Ishikawa (cell line): ENCODE measurements around the gene AFAP1L1.

Experiments
- CEBPB ChIP-seq: IDR thresholded peaks from 2 replicates; pipeline ENCODE4 v1.6.1; 2012
- CREB1 ChIP-seq: IDR thresholded peaks from 2 replicates; pipeline ENCODE4 v1.6.1; 2012; ENCODE audit warnings: low read depth
- EGR1 ChIP-seq: IDR thresholded peaks from 2 replicates; pipeline ENCODE4 v1.6.1; 2012
- EP300 ChIP-seq: IDR thresholded peaks from 2 replicates; pipeline ENCODE4 v1.6.1; 2012; ENCODE audit warnings: borderline replicate concordance
- FOXM1 ChIP-seq: IDR thresholded peaks from 2 replicates; pipeline ENCODE4 v1.6.1; 2012; ENCODE audit warnings: low read depth, borderline replicate concordance
- MAX ChIP-seq: IDR thresholded peaks from 2 replicates; pipeline ENCODE4 v1.6.1; 2012
- NFIC ChIP-seq: IDR thresholded peaks from 2 replicates; pipeline ENCODE4 v1.6.1; 2012
- RAD21 ChIP-seq: IDR thresholded peaks from 2 replicates; pipeline ENCODE4 v1.6.1; 2012; ENCODE audit warnings: low read depth
- REST ChIP-seq: IDR thresholded peaks from 2 replicates; pipeline ENCODE4 v1.6.1; 2012; ENCODE audit warnings: low read depth, mild to moderate bottlenecking
- TAF1 ChIP-seq: IDR thresholded peaks from 2 replicates; pipeline ENCODE4 v1.6.1; 2012; ENCODE audit warnings: low read depth, mild to moderate bottlenecking
- TCF12 ChIP-seq: IDR thresholded peaks from 2 replicates; pipeline ENCODE4 v1.6.1; 2012; ENCODE audit warnings: low read depth
- TEAD4 ChIP-seq: IDR thresholded peaks from 2 replicates; pipeline ENCODE4 v1.6.1; 2012
- USF1 ChIP-seq: IDR thresholded peaks from 2 replicates; pipeline ENCODE4 v1.6.1; 2012
- YY1 ChIP-seq: IDR thresholded peaks from 2 replicates; pipeline ENCODE4 v1.6.1; 2012; ENCODE audit warnings: low read depth
- ZBTB7A ChIP-seq: IDR thresholded peaks from 2 replicates; pipeline ENCODE4 v1.6.1; 2012; ENCODE audit warnings: low read depth

The AFAP1L1 gene

GRCh38 chr5:149379177-149379761, 107.6 kb downstream of the AFAP1L1 start, which contains the start of gene IL17B:
TSS of gene IL17B (minus strand) at chr5:149379292. CDS start at chr5:149379225, 67 bp downstream.
- TF ChIP-seq FOXM1 (no peak), REST (no peak), USF1 (no peak), TAF1 (no peak), EP300 (no peak), MAX (no peak)

- TF ChIP-seq MAX = no peak
- no peak for TF ChIP-seq FOXM1
- TF ChIP-seq ZBTB7A = no peak
- TF ChIP-seq TEAD4 = no peak
- no peak for TF ChIP-seq CEBPB
- no peak for TF ChIP-seq EP300
- no peak for TF ChIP-seq REST
- TF ChIP-seq USF1 = no peak
- TF ChIP-seq NFIC = no peak
These were observed 108.2 kb downstream of the AFAP1L1 start for GRCh38 chr5:149379818-149380374.

- no peak for TF ChIP-seq CEBPB
- TF ChIP-seq RAD21 = no peak
- TF ChIP-seq REST = no peak
- no peak for TF ChIP-seq TCF12
- no peak for TF ChIP-seq YY1
- TF ChIP-seq EP300 = no peak
- no peak for TF ChIP-seq ZBTB7A
- no peak for TF ChIP-seq USF1
- TF ChIP-seq NFIC = no peak
- TF ChIP-seq FOXM1 = no peak
These were observed 108.9 kb downstream of the AFAP1L1 start for GRCh38 chr5:149380466-149381121.

GRCh38 chr5:149381261-149381985, 109.8 kb downstream of the AFAP1L1 start:
- TF ChIP-seq EP300 = no peak
- no peak for TF ChIP-seq TCF12
- TF ChIP-seq USF1 = no peak
- no peak for TF ChIP-seq CREB1
- no peak for TF ChIP-seq ZBTB7A
- TF ChIP-seq CEBPB = no peak
- no peak for TF ChIP-seq MAX
- TF ChIP-seq EGR1 = no peak
- no peak for TF ChIP-seq TAF1
- no peak for TF ChIP-seq TEAD4
- no peak for TF ChIP-seq REST
- TF ChIP-seq NFIC = no peak
- no peak for TF ChIP-seq FOXM1
- TF ChIP-seq RAD21 = no peak
- no peak for TF ChIP-seq YY1
